PC-3 (cell line): ENCODE measurements around the gene SPTLC3.

Experiments
- EZH2 ChIP-seq: fragments of 300-600 bp; sonication (generic); IDR thresholded peaks from one replicate; pipeline ENCODE4 v1.6.1; 2017; ENCODE audit warnings: antibody characterized with exemption, mild to moderate bottlenecking, low read length; ENCODE audit not compliant: unreplicated experiment
- TF ChIP-seq, protein P1 (sequence below): fragments of 300-600 bp; sonication (generic); conservative IDR thresholded peaks from 2 replicates; pipeline ENCODE4 v1.5.1; 2017; ENCODE audit warnings: antibody characterized with exemption, low read depth, mild to moderate bottlenecking, low read length

DNA sequence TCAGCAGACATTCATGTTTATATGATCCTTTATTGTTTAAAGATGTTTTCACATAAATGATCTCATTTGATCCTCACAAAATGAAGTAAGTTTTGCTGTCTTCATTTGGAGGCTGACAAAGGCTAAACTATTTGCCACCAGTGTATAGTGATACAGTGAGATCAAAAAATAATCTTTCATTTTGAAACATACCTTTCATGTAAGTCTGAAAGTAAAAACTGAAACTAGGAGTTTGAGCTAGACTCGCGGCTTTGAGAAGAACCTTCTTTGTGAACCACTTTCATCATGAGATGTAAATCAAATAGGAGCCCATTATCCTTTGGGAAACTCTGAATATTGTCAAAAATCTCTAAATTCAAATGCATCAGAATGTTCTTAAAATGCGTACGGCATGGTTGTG, 40.3 kb upstream of the SPTLC3 start:
- TF ChIP-seq, protein P1, sequence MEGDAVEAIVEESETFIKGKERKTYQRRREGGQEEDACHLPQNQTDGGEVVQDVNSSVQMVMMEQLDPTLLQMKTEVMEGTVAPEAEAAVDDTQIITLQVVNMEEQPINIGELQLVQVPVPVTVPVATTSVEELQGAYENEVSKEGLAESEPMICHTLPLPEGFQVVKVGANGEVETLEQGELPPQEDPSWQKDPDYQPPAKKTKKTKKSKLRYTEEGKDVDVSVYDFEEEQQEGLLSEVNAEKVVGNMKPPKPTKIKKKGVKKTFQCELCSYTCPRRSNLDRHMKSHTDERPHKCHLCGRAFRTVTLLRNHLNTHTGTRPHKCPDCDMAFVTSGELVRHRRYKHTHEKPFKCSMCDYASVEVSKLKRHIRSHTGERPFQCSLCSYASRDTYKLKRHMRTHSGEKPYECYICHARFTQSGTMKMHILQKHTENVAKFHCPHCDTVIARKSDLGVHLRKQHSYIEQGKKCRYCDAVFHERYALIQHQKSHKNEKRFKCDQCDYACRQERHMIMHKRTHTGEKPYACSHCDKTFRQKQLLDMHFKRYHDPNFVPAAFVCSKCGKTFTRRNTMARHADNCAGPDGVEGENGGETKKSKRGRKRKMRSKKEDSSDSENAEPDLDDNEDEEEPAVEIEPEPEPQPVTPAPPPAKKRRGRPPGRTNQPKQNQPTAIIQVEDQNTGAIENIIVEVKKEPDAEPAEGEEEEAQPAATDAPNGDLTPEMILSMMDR = no peak
- no peak for TF ChIP-seq EZH2
